Karpas-422 (cell line): ENCODE results near the gene AK2. TPM values are rescaled to one million over a fixed set of nuclear protein-coding genes. Genes with fewer than 3 reads are reported as not detected.
A peak's percentile ranks its signal among the peaks of the same experiment; 100 is the strongest.

Experiments used
- DNase-seq: peaks from one replicate; pipeline ENCODE4 v3.0.0-alpha.2; 2015
- H2AFZ ChIP-seq: fragments of 200-600 bp; sonication (generic); 2 replicates; pipeline ENCODE4 v1.6.1; 2014; ENCODE audit warnings: antibody characterized with exemption, low read length, mixed read lengths
- H3K27ac ChIP-seq: fragments of 200-600 bp; sonication (generic); 2 replicates; pipeline ENCODE4 v1.5.1; 2014; ENCODE audit warnings: mild to moderate bottlenecking, low read length, moderate library complexity
- H3K27me3 ChIP-seq: fragments of 200-600 bp; sonication (generic); 2 replicates; pipeline ENCODE4 v1.6.1; 2014; ENCODE audit warnings: low read length, mixed read lengths
- H3K36me3 ChIP-seq: fragments of 200-600 bp; sonication (generic); 2 replicates; pipeline ENCODE4 v1.6.1; 2014; ENCODE audit warnings: low read length, mixed read lengths; ENCODE audit not compliant: insufficient read depth
- H3K4me1 ChIP-seq: fragments of 200-600 bp; sonication (generic); 2 replicates; pipeline ENCODE4 v1.6.1; 2014; ENCODE audit warnings: mild to moderate bottlenecking, low read length, mixed read lengths
- H3K4me2 ChIP-seq: fragments of 200-600 bp; sonication (generic); 2 replicates; pipeline ENCODE4 v1.6.1; 2014; ENCODE audit warnings: low read length, low read depth, mild to moderate bottlenecking; ENCODE audit not compliant: poor library complexity, severe bottlenecking
- H3K4me3 ChIP-seq: fragments of 200-600 bp; sonication (generic); 2 replicates; pipeline ENCODE4 v1.5.1; 2014; ENCODE audit warnings: mild to moderate bottlenecking, antibody characterized with exemption, low read length, mixed read lengths
- H3K79me2 ChIP-seq: fragments of 200-600 bp; sonication (generic); 2 replicates; pipeline ENCODE4 v1.6.1; 2014; ENCODE audit warnings: mild to moderate bottlenecking, low read length, mixed read lengths
- H3K9ac ChIP-seq: fragments of 200-600 bp; sonication (generic); 2 replicates; pipeline ENCODE4 v1.6.0; 2014; ENCODE audit warnings: low read length
- H3K9me2 ChIP-seq: fragments of 200-600 bp; sonication (generic), shearing (Covaris generic); replicated peaks from 2 replicates; pipeline ENCODE4 v1.6.0; 2014; ENCODE audit warnings: mild to moderate bottlenecking, low read length, moderate library complexity; ENCODE audit not compliant: insufficient read depth
- H3K9me3 ChIP-seq: fragments of 300-700, 200-600 bp; sonication (generic); 2 replicates; pipeline ENCODE4 v1.6.1; 2014; ENCODE audit warnings: low read length, mixed read lengths
- H4K20me1 ChIP-seq: fragments of 200-600 bp; sonication (generic); 2 replicates; pipeline ENCODE4 v1.6.1; 2014; ENCODE audit warnings: mild to moderate bottlenecking, antibody characterized with exemption, low read length, low read depth; ENCODE audit not compliant: insufficient read depth
- total RNA-seq: library from RNA; depleted of rRNA; stranded (reverse); fragments of >200 nt; shearing (Covaris generic); gene quantifications from 2 replicates; pipeline ENCODE4 v1.2.3, GENCODE V29; 2014; ENCODE audit warnings: low replicate concordance

The AK2 gene
- total RNA-seq, 1 experiment from 2014 or later = 145 TPM

GRCh38 chr1:33014464-33015163, 22.1 kb downstream of the AK2 start:
- Histone ChIP-seq H3K79me2 (peaks cover 12% of the 10 kb centered on the region), H3K9me2 (no peaks in the 10 kb centered on the region), H3K27ac (no peak overlapping the region), H3K27me3 (no peaks in the 10 kb centered on the region), H3K36me3 (peaks cover 72% of the 10 kb centered on the region), H3K4me2 (no peak overlapping the region), H4K20me1 (0 out of 2 replicates have a peak, but pooled peaks cover 2% of the 10 kb centered on the region), H3K4me1 (no peaks in the 10 kb centered on the region), H2AFZ (no peak overlapping the region), H3K9me3 (no peaks in the 10 kb centered on the region), H3K4me3 (no peak overlapping the region), H3K9ac (no peak overlapping the region)
- DNase-seq = no peak

- no peak overlapping the region for H2AFZ ChIP-seq
- DNase-seq = no peak
- no peaks in the 10 kb centered on the region for H4K20me1 ChIP-seq
- H3K9me3 ChIP-seq = no peaks in the 10 kb centered on the region
- no peaks in the 10 kb centered on the region for H3K9me2 ChIP-seq
- no peak overlapping the region for H3K9ac ChIP-seq
- H3K79me2 ChIP-seq = peaks cover 4% of the 10 kb centered on the region
- H3K27me3 ChIP-seq = no peaks in the 10 kb centered on the region
- no peak overlapping the region for H3K4me3 ChIP-seq
- H3K4me1 ChIP-seq = no peaks in the 10 kb centered on the region
- no peak overlapping the region for H3K4me2 ChIP-seq
- no peak overlapping the region for H3K27ac ChIP-seq
- H3K36me3 ChIP-seq = peaks cover 64% of the 10 kb centered on the region
Observed at GRCh38 chr1:33013791-33014190, 22.9 kb downstream of the AK2 start.

- Histone ChIP-seq H2AFZ (no peak overlapping the region), H3K9me3 (no peaks in the 10 kb centered on the region), H4K20me1 (no peaks in the 10 kb centered on the region), H3K27ac (no peak overlapping the region), H3K4me1 (no peaks in the 10 kb centered on the region), H3K27me3 (no peaks in the 10 kb centered on the region), H3K79me2 (no peaks in the 10 kb centered on the region), H3K9me2 (no peaks in the 10 kb centered on the region), H3K9ac (no peak overlapping the region), H3K4me3 (no peak overlapping the region), H3K4me2 (no peak overlapping the region), H3K36me3 (peaks cover 64% of the 10 kb centered on the region)
- DNase-seq = no peak
Observed at GRCh38 chr1:33012165-33012564, 24.5 kb downstream of the AK2 start.

DNA sequence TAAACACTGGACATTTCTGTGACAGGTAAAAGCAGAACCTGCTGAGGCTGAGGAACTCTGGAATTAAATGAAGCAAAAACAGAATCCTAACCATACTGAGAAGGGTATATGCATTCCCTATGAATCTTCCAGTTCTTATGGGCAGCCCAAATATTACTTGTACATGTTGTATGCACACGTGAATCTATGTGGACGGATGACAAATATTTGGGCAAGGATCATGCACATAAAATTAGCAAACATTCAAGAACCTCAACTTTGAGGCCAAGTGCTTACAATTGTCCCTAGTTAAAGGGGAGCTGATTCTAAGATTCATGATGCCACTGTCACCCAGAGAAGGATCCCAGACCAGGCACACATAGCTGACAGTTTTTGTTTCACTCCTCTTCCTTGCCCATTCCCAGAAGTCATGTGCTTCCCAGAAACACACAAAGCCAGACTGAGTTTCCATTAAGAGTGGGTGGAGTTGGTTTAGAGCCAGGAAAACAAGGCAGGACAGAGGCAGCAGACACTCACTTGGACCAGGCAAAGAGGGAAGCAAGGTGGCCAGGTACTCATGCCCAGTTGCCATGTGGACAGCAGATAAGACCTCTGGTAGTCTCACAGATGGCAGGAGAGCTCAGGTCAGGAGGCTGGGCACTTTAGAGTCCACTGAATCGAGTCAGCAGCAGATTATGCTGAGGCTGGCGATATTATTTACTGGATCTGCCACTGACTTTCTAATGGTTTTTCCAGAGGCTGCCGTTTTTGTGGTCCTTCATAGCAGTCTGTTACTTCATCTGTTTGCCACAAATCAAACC, 25.6 kb downstream of the AK2 start:
- no peaks in the 10 kb centered on the region for H4K20me1 ChIP-seq
- peaks cover 66% of the 10 kb centered on the region for H3K36me3 ChIP-seq
- H3K27ac ChIP-seq = no peak overlapping the region
- H3K9me2 ChIP-seq = no peaks in the 10 kb centered on the region
- no peak for DNase-seq
- no peaks in the 10 kb centered on the region for H3K9me3 ChIP-seq
- H3K9ac ChIP-seq = no peak overlapping the region
- no peak overlapping the region for H3K4me2 ChIP-seq
- no peaks in the 10 kb centered on the region for H3K4me1 ChIP-seq
- H3K79me2 ChIP-seq = no peaks in the 10 kb centered on the region
- no peak overlapping the region for H2AFZ ChIP-seq
- H3K27me3 ChIP-seq = no peaks in the 10 kb centered on the region
- no peak overlapping the region for H3K4me3 ChIP-seq

- no peak overlapping the region for H3K9ac ChIP-seq
- H3K27ac ChIP-seq = no peak overlapping the region
- no peaks in the 10 kb centered on the region for H3K9me3 ChIP-seq
- no peak overlapping the region for H3K4me3 ChIP-seq
- no peak overlapping the region for H3K4me2 ChIP-seq
- H3K4me1 ChIP-seq = no peaks in the 10 kb centered on the region
- H4K20me1 ChIP-seq = no peaks in the 10 kb centered on the region
- no peak overlapping the region for H2AFZ ChIP-seq
- no peaks in the 10 kb centered on the region for H3K9me2 ChIP-seq
- no peaks in the 10 kb centered on the region; the same call in 1 of the 2 replicates for H3K79me2 ChIP-seq
- no peak for DNase-seq
- peaks cover 63% of the 10 kb centered on the region for H3K36me3 ChIP-seq
- no peaks in the 10 kb centered on the region for H3K27me3 ChIP-seq
Observed at GRCh38 chr1:33009561-33009960, 27.1 kb downstream of the AK2 start.

DNA sequence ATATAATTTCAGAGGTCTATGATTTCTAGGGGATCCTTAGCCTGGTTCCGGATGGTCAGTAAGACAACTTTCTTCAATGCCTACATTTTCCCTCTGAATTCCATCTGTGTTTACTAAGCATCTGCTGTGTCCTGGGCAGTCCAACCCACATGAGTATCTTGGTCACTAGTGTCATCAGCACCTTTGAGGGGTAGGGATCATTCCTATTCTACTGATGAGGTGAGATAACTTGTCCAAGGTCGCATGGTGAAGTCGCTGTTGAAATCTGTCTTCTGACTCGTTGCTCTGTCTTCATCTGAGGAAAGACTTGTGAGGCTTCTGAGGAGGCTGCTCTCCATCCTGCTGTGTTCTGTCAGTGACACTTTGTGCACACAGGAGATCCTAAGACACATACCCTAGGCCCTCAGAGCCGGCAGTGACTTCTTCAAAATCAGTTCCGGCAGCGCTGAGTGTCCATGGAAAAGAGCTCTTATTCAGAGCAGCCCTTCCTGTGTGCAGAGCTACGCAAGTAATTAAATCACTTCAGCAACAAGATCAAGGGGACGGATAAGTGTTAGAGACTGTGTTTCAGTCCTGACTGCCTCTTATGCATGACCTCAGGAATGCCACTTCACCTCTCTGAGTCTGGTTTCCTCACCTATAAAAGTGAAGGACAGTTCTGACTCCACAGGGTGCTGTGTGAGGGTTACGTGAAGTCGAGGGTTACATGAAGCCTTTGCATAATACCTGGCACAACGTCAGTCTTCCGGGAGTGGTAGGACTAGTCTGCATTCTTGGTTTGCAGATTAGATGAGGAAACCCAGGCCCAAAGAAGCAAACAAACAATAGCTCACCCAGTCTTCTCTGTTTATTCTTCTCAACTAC, 28.4 kb downstream of the AK2 start:
- no peak for DNase-seq
- Histone ChIP-seq H2AFZ (no peak overlapping the region), H3K27me3 (no peaks in the 10 kb centered on the region), H3K9ac (no peak overlapping the region), H3K4me1 (no peaks in the 10 kb centered on the region), H4K20me1 (no peaks in the 10 kb centered on the region), H3K36me3 (peaks cover 50% of the 10 kb centered on the region), H3K4me3 (no peak overlapping the region), H3K9me3 (no peaks in the 10 kb centered on the region), H3K27ac (no peak overlapping the region), H3K79me2 (no peaks in the 10 kb centered on the region; the same call in 1 of the 2 replicates), H3K4me2 (no peak overlapping the region), H3K9me2 (no peaks in the 10 kb centered on the region)

- Histone ChIP-seq H3K79me2 (no peaks in the 10 kb centered on the region; the same call in 1 of the 2 replicates), H3K27ac (no peak overlapping the region), H3K9me2 (no peaks in the 10 kb centered on the region), H3K36me3 (peaks cover 42% of the 10 kb centered on the region), H3K4me2 (no peak overlapping the region), H3K4me1 (no peaks in the 10 kb centered on the region), H4K20me1 (no peaks in the 10 kb centered on the region), H3K9me3 (no peaks in the 10 kb centered on the region), H3K4me3 (no peak overlapping the region), H3K9ac (no peak overlapping the region), H2AFZ (no peak overlapping the region), H3K27me3 (no peaks in the 10 kb centered on the region)
- peak; percentile 62 for DNase-seq
Observed at GRCh38 chr1:33007190-33008050, 29.3 kb downstream of the AK2 start.
